HG02943 (cell line): ENCODE measurements around the gene GNA12.

ENCODE experiments used
- ATAC-seq: cut with Tn5 transposase; IDR thresholded peaks from one replicate; pipeline ENCODE4 v1.9.1; 2021; ENCODE audit warnings: mild to moderate bottlenecking, low read depth, moderate library complexity; ENCODE audit not compliant: unreplicated experiment

Gene GNA12, protein sequence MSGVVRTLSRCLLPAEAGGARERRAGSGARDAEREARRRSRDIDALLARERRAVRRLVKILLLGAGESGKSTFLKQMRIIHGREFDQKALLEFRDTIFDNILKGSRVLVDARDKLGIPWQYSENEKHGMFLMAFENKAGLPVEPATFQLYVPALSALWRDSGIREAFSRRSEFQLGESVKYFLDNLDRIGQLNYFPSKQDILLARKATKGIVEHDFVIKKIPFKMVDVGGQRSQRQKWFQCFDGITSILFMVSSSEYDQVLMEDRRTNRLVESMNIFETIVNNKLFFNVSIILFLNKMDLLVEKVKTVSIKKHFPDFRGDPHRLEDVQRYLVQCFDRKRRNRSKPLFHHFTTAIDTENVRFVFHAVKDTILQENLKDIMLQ

DNA sequence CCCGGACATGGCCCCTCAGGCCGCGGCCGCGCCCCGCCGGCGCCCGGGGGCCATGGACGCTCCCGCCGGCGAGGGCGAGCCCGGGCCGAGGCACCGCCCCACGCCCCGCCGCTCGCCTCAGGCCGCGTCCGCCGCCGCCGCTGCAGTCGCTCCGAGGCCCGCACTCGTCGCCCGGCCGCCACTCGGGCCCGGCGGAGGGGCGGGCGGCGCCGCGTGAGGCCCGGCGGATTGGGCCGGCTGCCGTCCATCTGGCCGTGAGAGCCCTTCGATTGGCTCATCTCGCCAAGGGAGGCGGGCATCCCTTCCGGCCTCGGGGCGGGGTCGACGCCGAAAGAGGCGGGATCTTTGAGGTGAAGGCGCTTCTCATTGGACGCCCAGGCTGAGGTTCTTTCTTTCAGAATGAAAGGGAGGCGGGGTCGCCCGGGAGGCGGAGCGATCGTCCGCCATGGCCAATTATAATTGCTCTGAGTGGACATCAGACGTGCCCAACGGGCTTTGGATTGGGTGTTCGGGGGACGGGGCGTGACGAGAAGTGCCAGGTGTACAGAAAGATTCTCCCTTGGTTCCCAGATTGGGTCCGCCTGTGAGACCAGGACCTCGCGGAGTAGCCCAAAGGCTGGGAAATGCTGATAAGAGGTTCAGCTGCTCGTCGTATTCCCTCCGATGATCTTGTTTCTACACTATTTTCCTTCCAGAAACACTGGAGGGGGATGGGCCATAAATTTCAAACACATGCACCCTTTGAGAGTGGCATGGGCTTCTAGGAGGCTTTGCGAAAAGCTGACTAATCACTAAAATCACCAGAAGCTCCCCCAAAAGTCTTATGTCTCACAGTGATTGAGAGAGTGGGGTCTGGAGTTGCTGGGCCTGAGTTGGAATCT lies at the start of gene GNA12:
GNA12 (minus strand) TSS at position 156 of the 881 bp plus-strand sequence; CDS start at position 9, 147 bp downstream.
- ATAC-seq, result peak; percentile 92

DNA sequence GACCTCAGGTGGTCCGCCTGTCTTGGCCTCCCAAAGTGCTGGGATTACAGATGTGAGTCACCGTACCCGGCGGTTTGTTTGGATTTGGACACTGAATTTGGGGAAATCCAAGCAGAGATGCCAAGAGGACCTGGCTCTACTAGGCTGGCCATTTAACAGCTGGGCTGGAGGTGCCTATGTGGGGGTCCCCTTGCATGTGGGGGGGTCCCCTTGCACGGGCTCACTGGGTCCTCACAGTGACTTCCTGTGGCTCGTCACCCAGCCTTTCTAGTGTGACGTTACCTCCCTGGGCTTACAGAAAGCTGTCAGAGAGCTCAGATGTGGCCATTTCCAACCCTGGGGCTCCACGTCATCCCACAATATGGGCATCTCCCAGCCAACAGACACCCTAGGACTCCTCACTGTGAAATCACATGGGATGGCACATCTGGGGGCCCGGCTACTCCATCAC lies 49.3 kb upstream of the GNA12 start:
- no peak for ATAC-seq

DNA sequence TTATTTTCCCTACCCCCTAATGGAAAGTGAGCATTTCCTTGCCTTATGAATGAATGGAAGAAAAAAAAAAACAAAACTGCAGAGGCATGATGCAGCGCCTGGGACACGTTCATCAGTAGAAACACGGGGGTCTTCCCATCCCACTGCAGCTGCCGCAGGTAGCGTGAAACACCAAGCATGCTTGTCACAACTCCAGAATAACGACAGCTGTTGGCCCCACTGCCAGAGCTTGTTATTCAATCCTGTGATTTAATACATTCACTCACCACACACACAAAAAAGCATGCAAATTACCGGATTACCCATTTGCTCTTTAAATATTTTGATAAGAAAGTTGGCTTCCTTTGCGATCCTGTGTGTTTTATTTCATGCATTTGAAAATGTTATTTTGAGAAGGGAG lies 48.4 kb upstream of the GNA12 start:
- ATAC-seq, result no peak

DNA sequence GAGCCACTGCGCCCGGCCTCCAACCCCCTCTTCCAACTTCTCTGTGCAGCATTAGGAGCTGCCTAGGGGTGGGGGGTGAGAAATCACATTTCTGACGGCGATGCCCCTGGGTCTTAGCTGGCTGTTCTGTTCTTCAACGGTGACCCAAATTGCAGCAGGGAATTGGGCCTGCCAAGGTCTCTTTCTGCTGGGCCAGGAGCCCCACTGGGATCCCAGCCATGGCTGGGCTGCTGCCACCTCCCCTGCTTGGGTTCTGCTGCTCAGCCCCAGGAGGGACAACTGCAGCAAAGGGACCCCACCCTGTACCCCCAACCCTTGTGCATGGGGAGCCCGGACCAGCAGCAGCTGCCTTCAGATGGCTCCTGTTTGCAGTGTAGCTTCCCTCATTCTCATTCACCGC lies 43.7 kb upstream of the GNA12 start:
- ATAC-seq, result no peak

DNA sequence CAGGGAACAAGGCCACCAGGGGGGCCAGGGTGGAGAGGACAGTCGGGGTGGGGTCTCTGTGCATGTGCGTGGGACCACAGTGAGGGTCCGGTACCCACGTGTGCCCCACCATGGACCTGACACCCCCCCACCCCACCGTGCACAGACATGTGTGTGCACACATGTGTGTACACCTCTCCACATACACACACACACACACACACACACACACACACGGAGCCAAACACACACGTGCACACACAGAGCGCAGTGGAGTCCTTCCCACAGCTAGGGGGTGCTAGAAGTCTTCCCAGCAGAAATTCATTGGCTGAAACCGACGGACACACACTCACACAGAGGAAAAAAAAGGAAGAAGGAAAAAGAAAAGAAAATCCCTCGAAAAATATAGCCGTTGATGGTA lies 42.8 kb upstream of the GNA12 start:
- ATAC-seq, result no peak

DNA sequence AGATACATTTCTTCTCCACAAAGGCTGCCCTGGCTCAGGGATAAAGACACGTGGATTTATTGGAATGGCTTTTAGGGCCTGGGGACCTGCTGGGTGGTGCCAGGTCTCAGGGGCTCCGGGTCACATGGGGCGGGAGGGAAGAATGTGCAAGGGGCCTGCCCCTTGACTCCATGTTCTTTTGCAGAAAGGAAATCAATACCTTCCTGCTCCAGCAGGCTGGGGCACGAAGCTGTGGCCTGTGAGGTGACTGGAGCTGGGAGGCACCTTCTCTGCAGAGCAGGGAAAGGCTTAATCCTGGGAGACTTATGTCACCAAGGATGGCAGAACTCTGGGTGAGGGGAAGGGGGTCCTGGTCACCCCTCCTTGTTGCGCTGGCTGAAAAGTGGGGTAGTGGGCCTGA lies 42.3 kb upstream of the GNA12 start:
- no peak for ATAC-seq

DNA sequence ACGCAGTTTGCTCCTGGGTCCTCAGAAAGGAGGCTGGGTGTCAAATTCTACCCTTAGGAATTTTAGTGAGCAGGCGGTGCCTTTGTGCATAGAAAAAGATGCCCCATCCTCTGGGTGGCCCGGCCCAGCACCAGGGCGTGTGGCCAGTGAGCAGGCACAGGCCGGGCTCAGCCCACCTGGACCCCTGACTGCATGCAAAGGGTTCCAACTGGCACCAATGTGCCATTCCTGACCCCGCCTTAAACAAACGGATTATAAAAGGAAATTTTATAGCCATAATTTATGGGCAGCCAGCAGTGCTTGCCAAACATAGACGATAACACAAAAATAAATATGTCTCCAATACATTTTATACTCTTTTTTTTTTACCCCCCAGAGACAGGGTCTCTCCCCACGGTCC lies 40.1 kb upstream of the GNA12 start:
- ATAC-seq, result no peak

DNA sequence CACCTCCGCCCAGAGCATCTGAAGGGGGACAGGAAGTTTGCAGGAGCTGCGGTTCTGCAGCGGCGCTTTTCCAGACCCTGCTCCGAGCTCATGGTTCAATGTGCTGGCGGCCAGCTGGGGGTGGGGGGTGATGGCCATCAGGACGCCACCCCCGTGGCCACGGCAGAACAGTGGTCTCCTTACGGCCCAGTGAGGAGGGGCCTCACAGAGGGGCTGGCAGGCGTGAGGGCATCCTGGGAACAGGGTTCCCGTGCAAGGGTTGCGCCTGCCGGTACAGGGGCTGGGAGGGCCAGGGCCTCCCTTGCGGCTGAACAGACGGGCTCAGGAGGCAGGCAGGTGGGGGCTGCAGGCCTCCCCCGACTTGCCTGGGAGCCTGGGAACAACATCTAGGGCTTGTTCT lies 39.0 kb upstream of the GNA12 start:
- no peak for ATAC-seq

DNA sequence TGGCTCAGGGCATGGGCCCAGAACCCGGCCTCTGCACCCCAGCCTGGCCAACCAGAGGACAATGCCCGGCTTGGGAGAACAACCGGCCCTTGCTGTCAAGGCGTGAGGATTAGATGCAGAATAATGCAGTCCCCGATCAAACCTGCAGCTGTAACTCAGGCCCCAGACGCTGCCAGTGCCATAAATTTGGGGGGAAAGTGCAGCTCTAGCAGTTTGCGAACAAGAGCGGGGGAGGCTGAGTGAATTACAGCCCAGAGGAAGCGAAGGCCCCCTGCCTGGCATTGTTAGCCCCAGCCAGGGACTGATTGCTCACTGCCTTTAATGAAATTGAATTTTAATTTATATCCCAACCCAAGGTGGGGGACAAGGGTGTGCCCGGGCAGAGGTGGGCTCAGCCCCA lies 38.0 kb upstream of the GNA12 start:
- ATAC-seq, result no peak

DNA sequence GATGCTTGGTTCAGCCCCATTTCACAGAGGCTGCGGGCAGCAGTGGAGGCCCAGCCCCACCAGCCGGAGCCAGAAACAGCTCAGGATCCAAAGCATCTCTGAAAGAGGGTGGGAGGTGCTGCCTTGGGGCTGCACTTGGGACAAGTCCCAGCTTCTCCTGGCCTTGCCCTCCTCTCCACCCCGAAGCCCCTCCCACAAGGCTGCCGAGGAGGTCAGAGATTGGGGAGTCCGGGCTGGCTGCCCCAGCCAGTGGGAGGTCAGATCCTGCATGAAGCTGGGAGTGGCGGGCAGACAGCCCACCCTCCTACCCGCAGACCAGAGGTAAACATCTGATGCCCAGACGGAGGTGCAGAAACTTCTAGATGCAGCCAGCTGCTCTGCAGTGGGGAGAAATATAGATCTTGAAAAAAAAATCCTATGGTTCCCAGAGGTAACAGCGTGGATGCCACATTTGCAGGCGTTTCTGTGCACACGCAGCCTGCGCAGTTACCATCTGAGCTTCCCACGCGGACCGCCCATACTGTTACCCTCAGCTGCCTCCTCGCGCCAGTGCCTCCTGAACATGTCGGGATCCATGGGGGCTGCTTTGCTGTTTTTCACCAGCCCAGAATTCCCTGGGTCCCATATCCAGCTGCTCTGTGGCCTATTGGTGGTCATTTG lies 36.9 kb upstream of the GNA12 start:
- no peak for ATAC-seq

DNA sequence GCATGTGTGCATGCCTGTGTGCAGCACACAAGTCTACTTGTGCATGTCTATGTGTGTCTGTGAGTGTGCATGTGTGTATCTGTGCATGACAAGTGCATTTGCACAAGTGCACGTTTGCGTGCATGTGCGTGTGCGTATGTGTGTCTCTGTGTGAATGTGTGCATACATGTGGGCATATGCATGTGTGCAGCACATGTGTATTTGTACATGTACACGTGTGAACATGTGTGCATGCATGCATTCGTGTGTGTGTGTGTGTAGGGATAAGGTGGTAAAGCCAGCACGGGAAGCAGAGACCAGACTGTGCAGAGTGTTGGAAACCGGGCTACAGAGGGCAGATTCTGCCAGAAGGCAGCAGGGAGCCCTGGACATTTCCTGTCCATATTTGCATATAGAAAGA lies 35.9 kb upstream of the GNA12 start:
- ATAC-seq, result no peak

DNA sequence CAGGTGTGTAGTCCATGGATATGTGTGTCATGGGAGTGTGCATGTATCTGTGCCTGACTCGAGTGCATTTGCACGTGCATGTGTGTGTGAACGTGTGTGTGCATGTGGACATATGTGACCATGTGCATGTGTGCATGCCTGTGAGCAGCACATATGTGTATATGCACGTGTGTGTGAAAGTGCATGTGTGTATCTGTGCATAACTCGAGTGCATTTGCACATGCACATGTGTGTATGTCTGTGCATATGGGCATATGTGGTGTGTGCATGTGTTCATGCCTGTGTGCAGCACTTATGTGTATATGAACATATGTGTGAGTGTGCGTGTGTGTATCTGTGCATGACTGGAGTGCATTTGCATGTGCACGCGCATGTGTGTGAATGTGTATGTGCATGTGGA lies 35.2 kb upstream of the GNA12 start:
- no peak for ATAC-seq

DNA sequence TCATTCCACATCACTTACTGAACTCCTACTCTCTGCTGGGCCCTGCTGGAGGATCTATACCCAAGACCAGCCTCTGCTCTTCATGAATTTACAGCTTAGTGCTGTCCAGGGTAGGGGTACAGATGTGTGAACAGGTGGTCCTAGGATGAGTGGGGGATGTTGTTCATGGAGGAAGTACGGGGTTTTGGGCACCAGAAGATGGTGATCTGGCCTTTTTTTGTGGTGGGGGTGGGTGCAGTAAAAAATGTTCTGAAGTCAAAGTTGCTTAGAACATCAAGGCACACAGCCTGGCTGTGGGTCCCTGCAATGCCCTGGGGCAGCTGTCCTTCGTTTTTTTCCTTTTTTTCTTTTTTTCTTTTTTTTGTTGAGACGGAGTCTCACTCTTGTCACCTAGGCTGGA lies 34.2 kb upstream of the GNA12 start:
- ATAC-seq, result no peak

DNA sequence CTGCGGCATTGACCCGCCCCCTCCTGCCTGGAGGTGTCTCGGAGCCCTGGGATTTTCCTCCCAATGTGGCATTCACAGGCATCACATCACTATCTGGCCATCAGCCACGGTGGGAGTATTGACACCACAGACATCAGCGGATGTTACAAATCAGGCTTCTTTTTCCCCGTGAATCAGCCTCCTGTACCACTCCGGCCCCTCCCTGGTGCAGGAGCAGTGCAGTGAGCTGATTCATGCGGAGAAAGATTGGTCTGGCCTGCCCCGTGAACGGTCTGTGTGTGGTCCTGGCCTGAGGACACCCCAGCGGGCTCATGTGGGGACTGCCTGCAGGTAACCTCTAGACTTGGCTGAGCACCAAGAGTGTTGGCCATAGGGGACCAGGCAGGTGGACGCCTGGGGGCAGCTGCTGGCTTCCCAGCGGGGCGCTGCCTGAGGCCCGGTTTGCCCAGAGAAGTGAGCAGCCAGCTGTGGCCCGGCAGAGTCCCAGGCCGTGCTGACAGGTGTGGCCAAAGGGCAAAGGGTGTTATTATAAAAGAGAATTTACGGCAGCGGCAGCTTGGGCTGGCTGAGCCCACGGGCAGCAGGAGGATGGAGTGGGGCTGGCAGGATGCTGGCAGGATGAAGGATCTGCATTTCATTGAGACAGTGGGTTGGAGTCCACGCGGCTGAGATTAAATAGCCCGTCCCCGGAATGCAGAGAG lies 32.1 kb upstream of the GNA12 start:
- ATAC-seq, result no peak

DNA sequence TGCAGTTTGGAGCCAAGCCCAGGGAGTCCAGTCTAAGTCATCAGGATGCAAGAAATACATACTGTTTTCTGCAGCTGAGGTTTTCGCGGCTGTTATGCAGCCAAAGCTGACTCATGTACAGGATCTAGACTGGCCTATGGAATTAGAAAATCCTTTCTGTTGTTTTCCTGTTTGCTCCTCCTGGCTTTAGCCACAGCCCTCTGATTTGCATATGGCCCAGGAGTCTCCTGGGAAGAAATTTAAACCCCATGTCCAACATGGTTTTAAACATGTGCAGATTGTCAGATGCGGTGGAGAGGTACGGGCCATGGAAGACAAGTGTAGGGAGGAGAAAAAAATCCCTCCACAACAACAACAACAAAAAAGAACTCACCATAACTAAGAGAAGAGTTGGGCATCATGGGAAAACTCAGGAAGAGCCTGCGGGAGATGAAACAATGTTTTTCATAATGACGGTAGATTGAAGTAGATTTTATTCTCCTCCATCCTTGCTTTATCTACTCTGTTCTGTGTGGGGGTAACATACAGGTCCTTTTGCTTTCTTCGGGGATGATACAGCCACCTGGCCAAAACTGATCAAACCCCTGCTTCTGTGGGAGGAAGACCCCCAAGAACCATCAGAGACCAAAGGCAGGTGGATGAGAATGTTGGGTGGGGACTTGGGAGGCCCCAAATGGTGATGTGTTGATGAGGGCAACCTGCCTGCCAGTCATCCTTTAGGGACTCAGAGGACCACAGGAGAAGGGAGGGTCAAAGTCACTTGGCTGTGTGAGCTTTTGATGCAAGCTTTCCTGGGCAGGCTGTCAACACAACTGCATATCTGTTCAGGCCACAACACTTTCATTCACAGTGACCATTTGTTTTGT lies 29.8 kb upstream of the GNA12 start:
- ATAC-seq, result no peak

DNA sequence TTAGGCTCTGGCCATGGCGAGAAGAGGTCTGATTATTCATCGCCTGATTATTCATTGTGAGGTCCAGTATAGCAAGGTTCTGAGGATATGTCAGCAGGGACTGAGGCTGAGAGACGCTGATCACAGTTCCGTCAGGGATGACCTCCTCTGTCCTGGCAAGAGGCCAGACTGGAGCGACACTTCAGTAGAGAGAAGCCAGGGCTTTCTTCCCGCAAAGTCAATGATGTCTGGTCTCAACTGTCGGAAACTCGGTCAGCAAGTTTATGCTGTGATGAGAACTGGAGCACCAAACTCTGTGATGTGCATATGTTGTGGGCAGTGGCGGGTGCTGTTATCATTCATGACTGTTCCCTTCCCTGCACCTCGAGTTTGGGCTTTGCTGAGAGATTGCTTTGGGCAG lies 29.0 kb upstream of the GNA12 start:
- no peak for ATAC-seq

DNA sequence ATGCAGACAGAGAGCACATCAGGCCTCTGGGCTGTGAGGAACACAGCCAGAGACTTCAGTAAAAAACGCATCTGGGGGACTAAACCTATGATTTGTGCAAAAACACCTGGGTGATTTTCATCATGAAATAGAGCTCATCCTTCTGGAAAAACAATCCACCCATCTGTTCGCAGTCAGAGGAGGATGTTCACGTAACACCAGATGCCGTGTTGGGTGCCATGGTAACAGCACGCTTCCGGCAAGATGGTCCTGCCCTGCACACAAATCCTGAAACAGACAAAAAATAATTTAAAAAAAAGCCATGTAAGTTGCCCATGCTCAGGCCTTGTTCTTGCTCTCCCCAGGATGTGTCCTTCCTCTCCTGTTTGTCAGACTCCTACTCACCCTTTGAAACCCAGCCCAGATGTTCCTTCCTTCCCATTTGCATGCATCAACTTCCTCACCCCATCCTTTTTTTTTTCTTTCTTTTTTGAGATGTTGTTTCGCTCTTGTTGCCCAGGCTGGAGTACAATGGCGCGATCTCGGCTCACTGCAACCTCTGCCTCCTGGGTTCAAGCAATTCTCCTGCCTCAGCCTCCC lies 28.3 kb upstream of the GNA12 start:
- no peak for ATAC-seq

DNA sequence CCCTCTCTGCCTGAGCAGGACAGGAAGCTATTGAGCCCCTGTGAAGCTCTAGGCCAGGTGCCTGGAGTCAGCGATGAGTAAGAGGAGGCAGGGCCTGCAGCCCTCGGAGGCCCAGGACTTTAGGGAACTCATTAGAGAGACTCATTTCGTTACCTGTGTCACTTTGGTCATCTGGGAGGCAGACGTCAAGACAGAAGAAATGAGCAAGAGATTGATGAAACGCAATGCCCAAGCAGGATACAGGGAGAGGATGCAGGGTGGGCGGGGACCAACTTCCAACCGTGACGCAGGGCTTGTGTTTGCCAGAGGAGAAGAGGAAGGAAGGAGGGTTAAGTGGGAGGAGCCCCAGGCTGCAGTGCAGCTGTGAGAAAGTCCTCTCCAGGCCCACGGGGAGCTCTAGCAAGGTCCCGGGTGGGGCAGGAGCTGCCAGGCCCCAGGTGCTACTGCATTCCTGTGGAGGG lies 26.4 kb upstream of the GNA12 start:
- no peak for ATAC-seq

DNA sequence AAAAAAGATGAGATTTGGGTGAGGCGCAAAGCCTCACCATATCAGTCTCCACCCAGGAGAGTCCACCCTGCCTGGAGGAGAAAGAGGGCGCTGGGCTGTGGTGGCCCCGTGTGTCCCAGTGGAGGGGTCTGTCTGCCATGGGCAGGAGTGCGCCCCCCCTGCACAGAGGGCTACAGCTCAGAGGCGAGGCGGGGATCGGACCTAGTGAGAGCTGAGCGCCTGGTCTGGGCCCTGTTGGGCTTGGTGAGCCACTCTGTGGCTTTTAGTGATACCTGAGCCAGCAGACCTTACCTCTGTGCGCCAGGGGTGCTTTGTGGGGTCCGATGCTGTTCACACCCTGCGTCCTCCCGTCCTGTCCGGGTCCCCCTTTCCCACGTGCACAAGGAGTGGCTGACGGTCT lies 25.9 kb upstream of the GNA12 start:
- no peak for ATAC-seq
